Measurements from ENCODE around the gene TASP1. TPM values are rescaled to one million over a fixed set of nuclear protein-coding genes. Genes with fewer than 3 reads are reported as not detected.

Gene TASP1
- total RNA-seq, 2 donors from 2014 or later = 16.5 to 51.8 TPM

- no peak for DNase-seq (ENCODE audit: low spot score)
- Histone ChIP-seq H3K27me3 (replicated peaks; ENCODE audit: insufficient read depth) (no peaks in the 10 kb centered on the region), H3K4me1 (ENCODE audit: control insufficient read depth in 1 of 2, low read depth in 2 of 2) (peaks cover 7 to 9% of the 10 kb centered on the region in 2 donors), H3K9me3 (no peaks in the 10 kb centered on the region), H3K36me3 (no peaks in the 10 kb centered on the region), H3K27ac (no peak overlapping the region), H3K4me3 (no peak overlapping the region)
- no peak for ATAC-seq (ENCODE audit: insufficient number of reproducible peaks, low FRiP score, low read depth)
- TF ChIP-seq CTCF (IDR thresholded peaks at IDR 0.05) = no peak
Observed at GRCh38 chr20:13353261-13353945, 285.3 kb downstream of the TASP1 start.

- Histone ChIP-seq H3K27me3 (replicated peaks; ENCODE audit: insufficient read depth) (no peaks in the 10 kb centered on the region), H3K4me1 (ENCODE audit: control insufficient read depth in 1 of 2, low read depth in 2 of 2) (peaks cover 13 to 30% of the 10 kb centered on the region in 2 donors), H3K4me3 (peak overlapping the region; percentile 44), H3K36me3 (no peaks in the 10 kb centered on the region), H3K27ac (peak overlapping the region in 1 of 2 donors; percentile 29), H3K9me3 (no peaks in the 10 kb centered on the region)
- no peak for DNase-seq (ENCODE audit: low spot score)
- no peak for TF ChIP-seq CTCF (IDR thresholded peaks at IDR 0.05)
- ATAC-seq (ENCODE audit: insufficient number of reproducible peaks, low FRiP score, low read depth) = no peak
Observed at GRCh38 chr20:13349235-13349604, 289.5 kb downstream of the TASP1 start.

GRCh38 chr20:13348311-13349234 is 290.2 kb downstream of the TASP1 start:
- Histone ChIP-seq H3K27ac (peak overlapping the region; percentile 29 to 30), H3K4me3 (peak overlapping the region; percentile 44), H3K36me3 (no peaks in the 10 kb centered on the region), H3K27me3 (replicated peaks; ENCODE audit: insufficient read depth) (no peaks in the 10 kb centered on the region), H3K9me3 (no peaks in the 10 kb centered on the region), H3K4me1 (ENCODE audit: control insufficient read depth in 1 of 2, low read depth in 2 of 2) (peaks cover 13 to 30% of the 10 kb centered on the region in 2 donors)
- no peak for TF ChIP-seq CTCF (IDR thresholded peaks at IDR 0.05)
- no peak for DNase-seq (ENCODE audit: low spot score)
- ATAC-seq (ENCODE audit: insufficient number of reproducible peaks, low FRiP score, low read depth) = no peak

- no peak for DNase-seq (ENCODE audit: low spot score)
- no peak for ATAC-seq (ENCODE audit: insufficient number of reproducible peaks, low FRiP score, low read depth)
- Histone ChIP-seq H3K27me3 (replicated peaks; ENCODE audit: insufficient read depth) (no peaks in the 10 kb centered on the region), H3K4me1 (ENCODE audit: control insufficient read depth in 1 of 2, low read depth in 2 of 2) (peaks cover 13 to 30% of the 10 kb centered on the region in 2 donors), H3K4me3 (no peak overlapping the region), H3K36me3 (no peaks in the 10 kb centered on the region), H3K9me3 (no peaks in the 10 kb centered on the region), H3K27ac (no peak overlapping the region)
- no peak for TF ChIP-seq CTCF (IDR thresholded peaks at IDR 0.05)
Observed at GRCh38 chr20:13344671-13345070, 294.1 kb downstream of the TASP1 start.
